HG02798 (cell line): ENCODE results near the gene SERPINA1.
"Not testable (repeated sequence)": the region's sequence is repeated elsewhere in the genome, so short reads cannot be mapped to it uniquely, and the experiment has no call there.

Source experiments
- ATAC-seq: cut with Tn5 transposase; IDR thresholded peaks from one replicate; pipeline ENCODE4 v1.9.1; 2021; ENCODE audit warnings: mild to moderate bottlenecking; ENCODE audit not compliant: unreplicated experiment, poor library complexity

Gene SERPINA1

GRCh38 chr14:94388384-94389103, at the start of gene SERPINA1:
SERPINA1 (minus strand) TSS chr14:94388602; CDS start chr14:94383237, 5,365 bp downstream.
- ATAC-seq, result no peak

- no peak for ATAC-seq
Observed at GRCh38 chr14:94428610-94429009, 40.2 kb upstream of the SERPINA1 start.

- no peak for ATAC-seq
Observed at GRCh38 chr14:94427016-94427613, 38.7 kb upstream of the SERPINA1 start.

- no peak for ATAC-seq
Observed at GRCh38 chr14:94426526-94426925, 38.1 kb upstream of the SERPINA1 start.

GRCh38 chr14:94424371-94424770, 36.0 kb upstream of the SERPINA1 start:
- ATAC-seq, result no peak

- peak; percentile 57 for ATAC-seq
Observed at GRCh38 chr14:94423453-94424056, 35.2 kb upstream of the SERPINA1 start.

- no peak for ATAC-seq
Observed at GRCh38 chr14:94421316-94421715, 32.9 kb upstream of the SERPINA1 start.

- ATAC-seq, result not testable (repeated sequence)
Observed at GRCh38 chr14:94417497-94418205, 29.2 kb upstream of the SERPINA1 start.

- no peak for ATAC-seq
Observed at GRCh38 chr14:94412671-94413638, 24.6 kb upstream of the SERPINA1 start.

GRCh38 chr14:94411638-94412037, 23.2 kb upstream of the SERPINA1 start:
- ATAC-seq, result no peak

GRCh38 chr14:94409430-94409829, 21.0 kb upstream of the SERPINA1 start:
- not testable (repeated sequence) for ATAC-seq

- no peak for ATAC-seq
Observed at GRCh38 chr14:94408546-94409095, 20.2 kb upstream of the SERPINA1 start.

GRCh38 chr14:94407906-94408305, 19.5 kb upstream of the SERPINA1 start:
- ATAC-seq, result no peak

- ATAC-seq, result no peak
Observed at GRCh38 chr14:94406910-94407309, 18.5 kb upstream of the SERPINA1 start.

- no peak for ATAC-seq
Observed at GRCh38 chr14:94405486-94405885, 17.1 kb upstream of the SERPINA1 start.

- no peak for ATAC-seq
Observed at GRCh38 chr14:94404561-94404960, 16.2 kb upstream of the SERPINA1 start.

GRCh38 chr14:94403312-94403932, 15.0 kb upstream of the SERPINA1 start:
- no peak for ATAC-seq

GRCh38 chr14:94401083-94401482, 12.7 kb upstream of the SERPINA1 start:
- ATAC-seq, result no peak

- no peak for ATAC-seq
Observed at GRCh38 chr14:94400422-94400841, 12.0 kb upstream of the SERPINA1 start.
